ENCODE data around the gene CATSPER3. TPM values are rescaled to one million over a fixed set of nuclear protein-coding genes. Genes with fewer than 3 reads are reported as not detected.

The CATSPER3 gene
- polyA plus RNA-seq, 2 of the 4 experiments (the other 2 are of a cell fraction) = 0.41 to 0.74 TPM

GRCh38 chr5:135041145-135041587, 73.5 kb downstream of the CATSPER3 start:
- H3K9me3 ChIP-seq = no peaks in the 10 kb centered on the region
- ChIA-PET CTCF (no interaction called here), POLR2A (no interaction called here)
- no peaks in the 10 kb centered on the region for H3K4me1 ChIP-seq
- WGBS (ENCODE audit: missing lambda C conversion rate) = 90% methylated on average over 10 of the region's 12 CpGs
- no peak for TF ChIP-seq ELK1 (IDR thresholded peaks at IDR 0.05; ENCODE audit: low read depth, low read length)
- no peak for TF ChIP-seq ZC3H11A (IDR thresholded peaks at IDR 0.05)
- no peak for TF ChIP-seq GATA3 (IDR thresholded peaks at IDR 0.05; ENCODE audit: borderline replicate concordance)
- TF ChIP-seq, protein P1, sequence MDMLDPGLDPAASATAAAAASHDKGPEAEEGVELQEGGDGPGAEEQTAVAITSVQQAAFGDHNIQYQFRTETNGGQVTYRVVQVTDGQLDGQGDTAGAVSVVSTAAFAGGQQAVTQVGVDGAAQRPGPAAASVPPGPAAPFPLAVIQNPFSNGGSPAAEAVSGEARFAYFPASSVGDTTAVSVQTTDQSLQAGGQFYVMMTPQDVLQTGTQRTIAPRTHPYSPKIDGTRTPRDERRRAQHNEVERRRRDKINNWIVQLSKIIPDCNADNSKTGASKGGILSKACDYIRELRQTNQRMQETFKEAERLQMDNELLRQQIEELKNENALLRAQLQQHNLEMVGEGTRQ (IDR thresholded peaks at IDR 0.05) = no peak
- TF ChIP-seq RCOR1 (IDR thresholded peaks at IDR 0.05; ENCODE audit: low read depth, low read length) = no peak
- no peak for TF ChIP-seq SMC3 (IDR thresholded peaks at IDR 0.05)
- TF ChIP-seq CHD4 (IDR thresholded peaks at IDR 0.05; ENCODE audit: borderline replicate concordance) = no peak
- TF ChIP-seq BHLHE40 (IDR thresholded peaks at IDR 0.05; ENCODE audit: low read depth, low read length) = no peak
- no peak for TF ChIP-seq RAD21 (conservative IDR thresholded peaks at IDR 0.05 in 1 of 2, IDR thresholded peaks at IDR 0.05 in 1 of 2)
- no peak overlapping the region for H3K4me2 ChIP-seq
- no peak for FAIRE-seq
- ATAC-seq = no peak
- H3K4me3 ChIP-seq = no peak overlapping the region
- no peak for DNase-seq (ENCODE audit: low read depth in 1 of 2, low spot score in 1 of 2)
- H3K27ac ChIP-seq = no peak overlapping the region

- WGBS (ENCODE audit: missing lambda C conversion rate) = 59% methylated on average over 3 of the region's 3 CpGs
- ATAC-seq = no peak
- ChIA-PET CTCF (interaction anchor here (1.9 kb wide), 1 partner anchor 10 kb away, joined by 8 read pairs; no protein-coding TSS in a partner anchor), POLR2A (no interaction called here)
- Histone ChIP-seq H3K9me3 (no peaks in the 10 kb centered on the region), H3K4me2 (no peak overlapping the region), H3K4me3 (no peak overlapping the region), H3K4me1 (no peaks in the 10 kb centered on the region), H3K27ac (no peak overlapping the region)
- TF ChIP-seq ZFP36 (IDR thresholded peaks at IDR 0.05; ENCODE audit: borderline replicate concordance, partially characterized antibody) (no peak), HOXB5 (CRISPR knock-in tag; IDR thresholded peaks at IDR 0.05) (no peak), RNF2 (IDR thresholded peaks at IDR 0.05; ENCODE audit: borderline replicate concordance, low read depth) (no peak), SMC3 (IDR thresholded peaks at IDR 0.05) (no peak), CBX8 (IDR thresholded peaks at IDR 0.05) (no peak), FOSB (CRISPR knock-in tag; IDR thresholded peaks at IDR 0.05) (no peak)
- TF ChIP-seq, protein P2, sequence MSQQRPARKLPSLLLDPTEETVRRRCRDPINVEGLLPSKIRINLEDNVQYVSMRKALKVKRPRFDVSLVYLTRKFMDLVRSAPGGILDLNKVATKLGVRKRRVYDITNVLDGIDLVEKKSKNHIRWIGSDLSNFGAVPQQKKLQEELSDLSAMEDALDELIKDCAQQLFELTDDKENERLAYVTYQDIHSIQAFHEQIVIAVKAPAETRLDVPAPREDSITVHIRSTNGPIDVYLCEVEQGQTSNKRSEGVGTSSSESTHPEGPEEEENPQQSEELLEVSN (IDR thresholded peaks at IDR 0.05; ENCODE audit: borderline replicate concordance, low read depth) = no peak
- TF ChIP-seq, protein P3, sequence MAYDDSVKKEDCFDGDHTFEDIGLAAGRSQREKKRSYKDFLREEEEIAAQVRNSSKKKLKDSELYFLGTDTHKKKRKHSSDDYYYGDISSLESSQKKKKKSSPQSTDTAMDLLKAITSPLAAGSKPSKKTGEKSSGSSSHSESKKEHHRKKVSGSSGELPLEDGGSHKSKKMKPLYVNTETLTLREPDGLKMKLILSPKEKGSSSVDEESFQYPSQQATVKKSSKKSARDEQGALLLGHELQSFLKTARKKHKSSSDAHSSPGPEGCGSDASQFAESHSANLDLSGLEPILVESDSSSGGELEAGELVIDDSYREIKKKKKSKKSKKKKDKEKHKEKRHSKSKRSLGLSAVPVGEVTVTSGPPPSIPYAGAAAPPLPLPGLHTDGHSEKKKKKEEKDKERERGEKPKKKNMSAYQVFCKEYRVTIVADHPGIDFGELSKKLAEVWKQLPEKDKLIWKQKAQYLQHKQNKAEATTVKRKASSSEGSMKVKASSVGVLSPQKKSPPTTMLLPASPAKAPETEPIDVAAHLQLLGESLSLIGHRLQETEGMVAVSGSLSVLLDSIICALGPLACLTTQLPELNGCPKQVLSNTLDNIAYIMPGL (CRISPR knock-in tag; IDR thresholded peaks at IDR 0.05; ENCODE audit: borderline replicate concordance) = no peak
- TF ChIP-seq, protein P4, sequence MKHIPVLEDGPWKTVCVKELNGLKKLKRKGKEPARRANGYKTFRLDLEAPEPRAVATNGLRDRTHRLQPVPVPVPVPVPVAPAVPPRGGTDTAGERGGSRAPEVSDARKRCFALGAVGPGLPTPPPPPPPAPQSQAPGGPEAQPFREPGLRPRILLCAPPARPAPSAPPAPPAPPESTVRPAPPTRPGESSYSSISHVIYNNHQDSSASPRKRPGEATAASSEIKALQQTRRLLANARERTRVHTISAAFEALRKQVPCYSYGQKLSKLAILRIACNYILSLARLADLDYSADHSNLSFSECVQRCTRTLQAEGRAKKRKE (CRISPR knock-in tag; IDR thresholded peaks at IDR 0.05; ENCODE audit: low read depth) = no peak
- no peak for FAIRE-seq
- DNase-seq (ENCODE audit: low read depth in 1 of 2, low spot score in 1 of 2) = no peak
These were observed 74.0 kb downstream of the CATSPER3 start for GRCh38 chr5:135041726-135042125.

- Histone ChIP-seq H3K27ac (no peak overlapping the region), H3K9me3 (no peaks in the 10 kb centered on the region), H3K4me2 (no peak overlapping the region), H3K4me1 (no peaks in the 10 kb centered on the region), H3K4me3 (no peak overlapping the region)
- ChIA-PET CTCF (interaction anchor here (1.9 kb wide), 1 partner anchor 9 kb away, joined by 8 read pairs; no protein-coding TSS in a partner anchor), POLR2A (no interaction called here)
- TF ChIP-seq NPAS2 (CRISPR knock-in tag; IDR thresholded peaks at IDR 0.05; ENCODE audit: borderline replicate concordance) = no peak
- no peak for FAIRE-seq
- DNase-seq (ENCODE audit: low read depth in 1 of 2, low spot score in 1 of 2) = no peak
- WGBS (ENCODE audit: missing lambda C conversion rate) = 90% methylated on average over 1 of the region's 1 CpG
- ATAC-seq = peak in 1 of 2 experiments; percentile 53; a peak in 3 of 6 replicates
These were observed 74.9 kb downstream of the CATSPER3 start for GRCh38 chr5:135042595-135042994.
